AG04449 (cell line): ENCODE results near the gene PPT1.

Experiments used
- CTCF ChIA-PET: fragments of 350-600 bp; formaldehyde crosslinking; extraction: SDS; loops from one replicate; lab custom pipeline; 2021; ENCODE audit warnings: antibody characterized with exemption; lab: Yijun Ruan, JAX
- POLR2A ChIA-PET: fragments of 400-600, 350-600 bp; formaldehyde crosslinking; extraction: SDS; loops from one replicate; lab custom pipeline; 2020; ENCODE audit warnings: antibody characterized with exemption, inconsistent platforms; lab: Yijun Ruan, JAX
- DNase-seq: peaks from one replicate; pipeline ENCODE4 v3.0.0-alpha.2; 2010; ENCODE audit warnings: low read depth, low spot score
- H3K4me3 ChIP-seq: 2 replicates; pipeline ENCODE4 v1.5.1; 2011; ENCODE audit warnings: low read depth, mild to moderate bottlenecking, control low read depth, low read length
- CTCF ChIP-seq: IDR thresholded peaks from one replicate; pipeline ENCODE4 v1.5.1; 2011; ENCODE audit warnings: mild to moderate bottlenecking, moderate library complexity, low read length, control low read depth, inconsistent platforms; ENCODE audit not compliant: insufficient read depth; ENCODE audit errors: missing control alignments

The PPT1 gene

GRCh38 chr1:40133312-40133665, 36.2 kb upstream of the PPT1 start:
- TF ChIP-seq CTCF: no peak
- no peak for DNase-seq
- peak overlapping the region; percentile 49; the same call in 1 of the 2 replicates for H3K4me3 ChIP-seq
- CTCF ChIA-PET: interaction anchor here (1.2 to 4.8 kb wide), 3 partner anchors 11 to 205 kb away, joined by 3 to 23 read pairs (median 17); no protein-coding TSS in a partner anchor
- POLR2A ChIA-PET: no interaction called here

- ChIA-PET CTCF (interaction anchor here (0.9 to 4.8 kb wide), 6 partner anchors 10 to 206 kb away, joined by 3 to 23 read pairs (median 6); no protein-coding TSS in a partner anchor), POLR2A (no interaction called here)
- no peak for TF ChIP-seq CTCF
- H3K4me3 ChIP-seq: peak overlapping the region; percentile 49
- DNase-seq: no peak
Observed at GRCh38 chr1:40132383-40133311, 35.6 kb upstream of the PPT1 start.

- POLR2A ChIA-PET: interaction anchor here (0.6 kb wide), 1 partner anchor 40 kb away, joined by 3 read pairs; no protein-coding TSS in a partner anchor
- CTCF ChIA-PET: interaction anchor here (1.2 to 4.8 kb wide), 3 partner anchors 9 to 207 kb away, joined by 3 to 23 read pairs (median 7); no protein-coding TSS in a partner anchor
- no peak for TF ChIP-seq CTCF
- no peak overlapping the region for H3K4me3 ChIP-seq
- DNase-seq: no peak
Observed at GRCh38 chr1:40130892-40131291, 33.8 kb upstream of the PPT1 start.

- DNase-seq: no peak
- ChIA-PET CTCF (no interaction called here), POLR2A (no interaction called here)
- TF ChIP-seq CTCF: no peak
- no peak overlapping the region for H3K4me3 ChIP-seq
Observed at GRCh38 chr1:40122855-40123254, 25.8 kb upstream of the PPT1 start.

- CTCF ChIA-PET: interaction anchor here (1.8 to 2.1 kb wide), 2 partner anchors 195 to 218 kb away, joined by 4 to 9 read pairs; no protein-coding TSS in a partner anchor
- no peak overlapping the region for H3K4me3 ChIP-seq
- TF ChIP-seq CTCF: no peak
- DNase-seq: no peak
- POLR2A ChIA-PET: no interaction called here
Observed at GRCh38 chr1:40120128-40120527, 23.1 kb upstream of the PPT1 start.

GRCh38 chr1:40114400-40114799, 17.3 kb upstream of the PPT1 start:
- POLR2A ChIA-PET: no interaction called here

More at GRCh38 chr1:40114400-40114799, 17.3 kb upstream of the PPT1 start:
- H3K4me3 ChIP-seq: no peak overlapping the region
- CTCF ChIA-PET: interaction anchor here (1.2 kb wide), 1 partner anchor 30 kb away, joined by 3 read pairs; no protein-coding TSS in a partner anchor
- DNase-seq: no peak
- no peak for TF ChIP-seq CTCF
